CD14-positive monocyte (primary cell): ENCODE data around the gene MICAL2. TPM values are rescaled to one million over a fixed set of nuclear protein-coding genes. Genes with fewer than 3 reads are reported as not detected.

Source experiments
- DNase-seq, 3 donors: peaks; one replicate each; pipeline ENCODE4 v3.0.0-alpha.2; 2011 to 2022
- H2AFZ ChIP-seq: 2 replicates; pipeline ENCODE4 v1.6.0; 2012; ENCODE audit warnings: mild to moderate bottlenecking, low read depth, low read length, inconsistent platforms; ENCODE audit not compliant: insufficient read depth, poor library complexity, severe bottlenecking
- H3K27ac ChIP-seq, 2 donors: 1 replicate in 1 of 2; 2 replicates in 1 of 2; pipeline ENCODE4 v1.5.1; 2012 to 2013; ENCODE audit warnings: low read length in 2 of 2, control low read depth in 1 of 2, inconsistent platforms in 1 of 2, low read depth in 1 of 2, mild to moderate bottlenecking in 1 of 2
- H3K27me3 ChIP-seq, 2 donors: one replicate each; pipeline versions ENCODE4 v1.6.0 to v1.6.1; 2011 to 2013; ENCODE audit warnings: low read length in 2 of 2; ENCODE audit not compliant: control insufficient read depth in 2 of 2, insufficient read depth in 2 of 2
- H3K36me3 ChIP-seq, 2 donors: replicated peaks in 1 of 2; 1 replicate in 1 of 2; 2 replicates in 1 of 2; pipeline versions ENCODE4 v1.5.1 to v1.6.1; 2012 to 2013; ENCODE audit warnings: low read length in 2 of 2, control low read depth in 1 of 2, inconsistent platforms in 1 of 2, mild to moderate bottlenecking in 1 of 2; ENCODE audit not compliant: insufficient read depth in 2 of 2, control insufficient read depth in 1 of 2
- H3K4me1 ChIP-seq, 2 donors: 1 replicate in 1 of 2; 2 replicates in 1 of 2; pipeline versions ENCODE4 v1.5.1 to v1.6.1; 2012 to 2013; ENCODE audit warnings: low read length in 2 of 2, control low read depth in 1 of 2, inconsistent platforms in 1 of 2, mild to moderate bottlenecking in 1 of 2, moderate library complexity in 1 of 2; ENCODE audit not compliant: insufficient read depth in 2 of 2, control insufficient read depth in 1 of 2
- H3K4me2 ChIP-seq: replicated peaks from 2 replicates; pipeline ENCODE3; 2012; ENCODE audit warnings: low read length, moderate library complexity, mild to moderate bottlenecking; ENCODE audit not compliant: poor library complexity, severe bottlenecking; ENCODE audit errors: extremely low read depth
- H3K4me3 ChIP-seq, 3 experiments: fragments of 200-600 bp in 1 of 3; sonication (generic) in 1 of 3; replicated peaks in 1 of 3; 1 replicate in 2 of 3; 2 replicates in 1 of 3; pipeline ENCODE4 v1.5.1; 2011 to 2013; ENCODE audit warnings: low read length in 3 of 3, mild to moderate bottlenecking in 3 of 3, control low read depth in 2 of 3, low read depth in 2 of 3, inconsistent platforms in 1 of 3, moderate library complexity in 1 of 3
- H3K79me2 ChIP-seq: 2 replicates; pipeline ENCODE4 v1.6.0; 2012; ENCODE audit warnings: mild to moderate bottlenecking, control low read depth, inconsistent platforms, low read length, moderate library complexity; ENCODE audit not compliant: insufficient read depth
- H3K9ac ChIP-seq: 2 replicates; pipeline ENCODE4 v1.6.0; 2017; ENCODE audit warnings: low read length, mild to moderate bottlenecking; ENCODE audit not compliant: insufficient read depth, poor library complexity, severe bottlenecking
- H3K9me3 ChIP-seq, 2 donors: replicated peaks in 1 of 2; 1 replicate in 1 of 2; 2 replicates in 1 of 2; pipeline versions ENCODE4 v1.5.1 to v1.6.1; 2012 to 2013; ENCODE audit warnings: low read length in 2 of 2, control low read depth in 1 of 2; ENCODE audit not compliant: control insufficient read depth in 1 of 2, insufficient read depth in 1 of 2
- H4K20me1 ChIP-seq: 2 replicates; pipeline ENCODE4 v1.6.0; 2012; ENCODE audit warnings: mild to moderate bottlenecking, low read length, control low read depth, moderate library complexity; ENCODE audit not compliant: insufficient read depth
- H3K27ac Mint-ChIP-seq, 7 donors: one replicate each; pipeline ENCODE4 v1.8.0; 2020; ENCODE audit warnings: mild to moderate bottlenecking in 7 of 7, mixed read lengths in 7 of 7, moderate library complexity in 6 of 7, inconsistent platforms in 2 of 7
- H3K27me3 Mint-ChIP-seq, 3 donors: one replicate each; pipeline ENCODE4 v1.8.0; 2021 to 2022; ENCODE audit warnings: low read depth in 3 of 3, mild to moderate bottlenecking in 3 of 3, mixed read lengths in 3 of 3, moderate library complexity in 3 of 3, inconsistent platforms in 1 of 3
- H3K36me3 Mint-ChIP-seq, 2 donors: one replicate each; pipeline ENCODE4 v1.8.0; 2020; ENCODE audit warnings: mixed read lengths in 2 of 2, inconsistent platforms in 1 of 2, mild to moderate bottlenecking in 1 of 2
- H3K4me1 Mint-ChIP-seq: one replicate; pipeline ENCODE4 v1.8.0; 2020; ENCODE audit warnings: mild to moderate bottlenecking, mixed read lengths
- H3K4me3 Mint-ChIP-seq, 2 donors: one replicate each; pipeline ENCODE4 v1.8.0; 2020; ENCODE audit warnings: mild to moderate bottlenecking in 2 of 2, mixed read lengths in 2 of 2, moderate library complexity in 1 of 2
- H3K9me3 Mint-ChIP-seq, 7 donors: one replicate each; pipeline ENCODE4 v1.8.0; 2020 to 2022; ENCODE audit warnings: mixed read lengths in 7 of 7, mild to moderate bottlenecking in 6 of 7, moderate library complexity in 6 of 7, inconsistent platforms in 2 of 7
- WGBS: methylation state at CpG from one replicate; pipeline ENCODE4 v1.1.5; 2013; ENCODE audit warnings: missing lambda C conversion rate; ENCODE audit not compliant: insufficient coverage; 5-methylcytosine and 5-hydroxymethylcytosine counted together
- intact Hi-C, 2 donors: fragments of 100-400 bp; cut with micrococcal nuclease; formaldehyde crosslinking; loops; one replicate each; pipeline versions ENCODE4 v1.15.0 to v1.15.1; 2023
- polyA plus RNA-seq, 3 donors: library from polyadenylated mRNA; depleted of rRNA in 1 of 3; unstranded in 2 of 3; stranded (reverse) in 1 of 3; fragments of 300-500 nt in 2 of 3; fragments of >200 nt in 1 of 3; fragmentation: Illumina TruSeq in 2 of 3; gene quantifications; 1 replicate in 2 of 3; 2 replicates in 1 of 3; pipeline ENCODE4 v1.2.3, GENCODE V29; 2012 to 2021
- TF ChIP-seq, protein P1 (sequence below): fragments of 200-600 bp; IDR thresholded peaks from one replicate; pipeline ENCODE4 v1.8.0; 2022; ENCODE audit warnings: antibody characterized with exemption, mild to moderate bottlenecking

Gene MICAL2
- polyA plus RNA-seq, 3 donors: 39.8 to 72.5 (median 44.0) TPM

DNA sequence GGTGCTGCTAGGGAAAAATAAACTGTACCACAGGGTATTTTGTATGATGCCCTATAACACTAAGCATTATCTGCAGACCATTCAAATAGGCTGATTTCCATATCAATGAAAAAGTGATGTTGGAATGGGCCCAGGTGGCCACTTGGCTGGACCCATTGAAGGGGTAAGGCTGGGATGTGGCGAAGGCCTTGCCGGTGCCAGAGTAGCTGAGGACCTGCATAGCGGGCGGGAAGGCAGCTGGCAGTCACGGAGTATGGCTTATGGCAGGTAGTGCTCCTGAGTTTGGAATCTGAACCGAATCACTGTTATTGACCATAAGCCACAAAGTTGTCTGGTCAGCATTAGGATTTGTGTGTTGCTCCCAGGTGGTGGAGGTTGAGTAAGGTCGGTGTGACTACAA, 131.0 kb downstream of the MICAL2 start:
- H3K36me3 ChIP-seq: peaks cover 96 to 100% of the 10 kb centered on the region in 2 donors

DNA sequence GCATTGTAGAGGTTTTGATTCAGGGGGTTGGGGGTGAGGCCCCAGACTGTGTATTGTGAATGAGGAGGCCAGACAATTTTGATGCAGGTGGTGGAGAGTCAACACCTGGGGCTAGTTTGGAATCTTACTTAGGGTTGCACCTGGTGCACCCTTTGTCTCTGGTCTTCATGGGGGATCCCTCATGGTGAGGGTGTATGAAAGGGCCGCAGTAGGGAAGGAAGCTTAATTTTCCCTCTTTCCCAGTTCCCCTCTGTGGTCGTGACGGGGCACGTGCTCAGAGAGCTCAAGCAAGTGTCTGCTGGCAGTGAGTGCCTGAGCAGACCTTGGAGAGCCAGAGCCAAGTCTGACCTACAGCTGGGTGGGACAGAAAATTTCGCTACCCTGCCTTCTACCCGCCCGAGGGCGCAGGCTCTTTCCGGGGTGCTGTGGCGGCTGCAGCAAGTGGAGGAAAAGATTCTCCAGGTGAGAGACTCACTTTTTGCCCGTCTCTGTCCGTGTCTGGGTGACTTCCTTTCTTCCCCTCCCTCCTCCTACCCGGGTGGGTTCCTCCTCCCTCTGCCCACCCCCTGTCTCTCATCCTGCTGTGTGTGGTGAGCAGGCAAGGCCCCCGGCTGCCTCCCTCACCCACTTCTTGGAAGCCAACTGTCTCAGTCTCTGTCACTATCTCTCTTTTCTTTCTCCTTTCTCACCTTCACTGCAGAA, 131.7 kb downstream of the MICAL2 start:
- Mint-ChIP-seq H3K36me3 (peaks cover 93 to 98% of the 10 kb centered on the region in 2 donors), H3K27me3 (peaks cover 3 to 4% (median 4%) of the 10 kb centered on the region in 3 donors), H3K9me3 (no peaks in the 10 kb centered on the region), H3K4me3 (no peak overlapping the region), H3K4me1 (peaks cover 11% of the 10 kb centered on the region), H3K27ac (no peak overlapping the region)
- Histone ChIP-seq H4K20me1 (peaks cover 57% of the 10 kb centered on the region), H3K4me2 (no peak overlapping the region), H3K4me3 (no peak overlapping the region), H3K9ac (no peak overlapping the region), H3K36me3 (peaks cover 89 to 100% of the 10 kb centered on the region in 2 donors), H3K9me3 (no peaks in the 10 kb centered on the region), H3K27me3 (no peaks in the 10 kb centered on the region), H3K4me1 (no peaks in the 10 kb centered on the region), H2AFZ (no peak overlapping the region), H3K79me2 (no peaks in the 10 kb centered on the region), H3K27ac (no peak overlapping the region)
- TF ChIP-seq, protein P1, sequence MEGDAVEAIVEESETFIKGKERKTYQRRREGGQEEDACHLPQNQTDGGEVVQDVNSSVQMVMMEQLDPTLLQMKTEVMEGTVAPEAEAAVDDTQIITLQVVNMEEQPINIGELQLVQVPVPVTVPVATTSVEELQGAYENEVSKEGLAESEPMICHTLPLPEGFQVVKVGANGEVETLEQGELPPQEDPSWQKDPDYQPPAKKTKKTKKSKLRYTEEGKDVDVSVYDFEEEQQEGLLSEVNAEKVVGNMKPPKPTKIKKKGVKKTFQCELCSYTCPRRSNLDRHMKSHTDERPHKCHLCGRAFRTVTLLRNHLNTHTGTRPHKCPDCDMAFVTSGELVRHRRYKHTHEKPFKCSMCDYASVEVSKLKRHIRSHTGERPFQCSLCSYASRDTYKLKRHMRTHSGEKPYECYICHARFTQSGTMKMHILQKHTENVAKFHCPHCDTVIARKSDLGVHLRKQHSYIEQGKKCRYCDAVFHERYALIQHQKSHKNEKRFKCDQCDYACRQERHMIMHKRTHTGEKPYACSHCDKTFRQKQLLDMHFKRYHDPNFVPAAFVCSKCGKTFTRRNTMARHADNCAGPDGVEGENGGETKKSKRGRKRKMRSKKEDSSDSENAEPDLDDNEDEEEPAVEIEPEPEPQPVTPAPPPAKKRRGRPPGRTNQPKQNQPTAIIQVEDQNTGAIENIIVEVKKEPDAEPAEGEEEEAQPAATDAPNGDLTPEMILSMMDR: no peak
- DNase-seq: no peak
- intact Hi-C loops: no loop called here
- 13% methylated on average over 8 of the region's 14 CpGs for WGBS

More for the DNA sequence above, 131.0 kb downstream of the MICAL2 start:
- Histone ChIP-seq H3K4me3 (no peak overlapping the region), H4K20me1 (peaks cover 50% of the 10 kb centered on the region), H2AFZ (no peak overlapping the region), H3K9ac (no peak overlapping the region), H3K4me2 (no peak overlapping the region), H3K27me3 (no peaks in the 10 kb centered on the region), H3K27ac (no peak overlapping the region), H3K9me3 (no peaks in the 10 kb centered on the region), H3K4me1 (no peaks in the 10 kb centered on the region), H3K79me2 (no peaks in the 10 kb centered on the region)
- intact Hi-C loops: no loop called here
- H3K9me3 Mint-ChIP-seq: no peaks in the 10 kb centered on the region
- TF ChIP-seq, protein P1: no peak
- peaks cover 2 to 4% (median 3%) of the 10 kb centered on the region in 3 donors for H3K27me3 Mint-ChIP-seq
- H3K4me1 Mint-ChIP-seq: peaks cover 12% of the 10 kb centered on the region
- peaks cover 93 to 98% of the 10 kb centered on the region in 2 donors for H3K36me3 Mint-ChIP-seq
- no peak overlapping the region for H3K4me3 Mint-ChIP-seq
- WGBS: 100% methylated on average over 6 of the region's 7 CpGs
- DNase-seq: no peak
- H3K27ac Mint-ChIP-seq: no peak overlapping the region
